HepG2 (cell line): ENCODE measurements around the gene CHDH. TPM values are rescaled to one million over a fixed set of nuclear protein-coding genes. Genes with fewer than 3 reads are reported as not detected.
A peak's percentile ranks its signal among the peaks of the same experiment; 100 is the strongest.

Experiments
- AGO2 ChIP-seq: fragments of 200-400 bp; formaldehyde crosslinking; optimal IDR thresholded peaks from 2 replicates; pipeline ENCODE3; 2017; ENCODE audit warnings: mild to moderate bottlenecking, low read depth, low read length, moderate library complexity
- ARID5B ChIP-seq: IDR thresholded peaks from 2 replicates; pipeline ENCODE4 v1.4.0; 2020; ENCODE audit warnings: mild to moderate bottlenecking, missing genetic modification reagents
- EHMT2 ChIP-seq: fragments of 200-600 bp; sonication (generic); IDR thresholded peaks from 2 replicates; pipeline ENCODE4 v1.7.0; 2017; ENCODE audit warnings: antibody characterized with exemption, low read depth, low read length, borderline replicate concordance
- ETV6 ChIP-seq: sonication (generic); formaldehyde crosslinking; conservative IDR thresholded peaks from 2 replicates; pipeline ENCODE4 v1.4.0; 2020; ENCODE audit warnings: missing genetic modification reagents
- FOXP1 ChIP-seq, 2 experiments: fragments of 450-650 bp in 1 of 2; IDR thresholded peaks; 2 replicates each; pipeline ENCODE4 v1.6.1; 2017 to 2018; ENCODE audit warnings: antibody characterized with exemption in 1 of 2
- HNRNPUL1 ChIP-seq: fragments of 200-400 bp; formaldehyde crosslinking; IDR thresholded peaks from 2 replicates; pipeline ENCODE4 v1.6.1; 2017; ENCODE audit warnings: low read depth, mild to moderate bottlenecking, low read length, moderate library complexity
- MIER2 ChIP-seq: IDR thresholded peaks from 2 replicates; pipeline ENCODE4 v1.6.1; 2016; ENCODE audit warnings: missing biosample characterization, missing genetic modification reagents
- MTF1 ChIP-seq: sonication (generic); formaldehyde crosslinking; IDR thresholded peaks from 2 replicates; pipeline ENCODE4 v1.5.0; 2020; ENCODE audit warnings: missing genetic modification reagents
- MXI1 ChIP-seq: IDR thresholded peaks from 3 replicates; pipeline ENCODE4 v1.6.1; 2012; ENCODE audit warnings: low read depth, low read length, inconsistent platforms, borderline replicate concordance
- PAX8 ChIP-seq: sonication (generic); formaldehyde crosslinking; IDR thresholded peaks from 2 replicates; pipeline ENCODE4 v1.8.0; 2022; ENCODE audit warnings: mild to moderate bottlenecking, missing genetic modification reagents, borderline replicate concordance
- PBX2 ChIP-seq: IDR thresholded peaks from 2 replicates; pipeline ENCODE4 v1.6.1; 2016; ENCODE audit warnings: control low read depth
- TCF7L2 ChIP-seq: IDR thresholded peaks from 2 replicates; pipeline ENCODE4 v1.6.1; 2011; ENCODE audit warnings: mild to moderate bottlenecking, low read depth, low read length, moderate library complexity
- YY1 ChIP-seq: IDR thresholded peaks from 2 replicates; pipeline ENCODE4 v1.6.1; 2011; ENCODE audit warnings: low read length, low read depth, moderate library complexity, mild to moderate bottlenecking; ENCODE audit not compliant: insufficient read depth, insufficient replicate concordance
- ZFP62 ChIP-seq: sonication (generic); formaldehyde crosslinking; IDR thresholded peaks from 2 replicates; pipeline ENCODE4 v1.4.0; 2020; ENCODE audit warnings: missing genetic modification reagents
- ZNF143 ChIP-seq: sonication (generic); formaldehyde crosslinking; IDR thresholded peaks from 2 replicates; pipeline ENCODE4 v1.4.0; 2020; ENCODE audit warnings: missing genetic modification reagents
- ZNF282 ChIP-seq: fragments of 450-650 bp; IDR thresholded peaks from 2 replicates; pipeline ENCODE4 v1.6.1; 2018; ENCODE audit not compliant: partially characterized antibody
- ZNF296 ChIP-seq: sonication (generic); formaldehyde crosslinking; conservative IDR thresholded peaks from 2 replicates; pipeline ENCODE4 v1.5.0; 2020; ENCODE audit warnings: mild to moderate bottlenecking, missing genetic modification reagents
- ZNF44 ChIP-seq: sonication (generic); formaldehyde crosslinking; IDR thresholded peaks from 2 replicates; pipeline ENCODE4 v1.5.1; 2020; ENCODE audit warnings: mild to moderate bottlenecking, missing genetic modification reagents
- ZNF557 ChIP-seq: sonication (generic); formaldehyde crosslinking; IDR thresholded peaks from 2 replicates; pipeline ENCODE4 v1.4.0; 2020; ENCODE audit warnings: missing genetic modification reagents
- ZNF569 ChIP-seq: sonication (generic); formaldehyde crosslinking; IDR thresholded peaks from 2 replicates; pipeline ENCODE4 v1.5.0; 2020; ENCODE audit warnings: mild to moderate bottlenecking, missing genetic modification reagents, moderate library complexity, borderline replicate concordance
- ZNF629 ChIP-seq: sonication (generic); formaldehyde crosslinking; conservative IDR thresholded peaks from 2 replicates; pipeline ENCODE4 v1.5.0; 2020; ENCODE audit warnings: missing genetic modification reagents
- ZNF709 ChIP-seq: sonication (generic); formaldehyde crosslinking; IDR thresholded peaks from 2 replicates; pipeline ENCODE4 v1.5.0; 2020; ENCODE audit warnings: mild to moderate bottlenecking, missing genetic modification reagents
- ZNF746 ChIP-seq: sonication (generic); formaldehyde crosslinking; IDR thresholded peaks from 2 replicates; pipeline ENCODE4 v1.8.0; 2022; ENCODE audit warnings: mild to moderate bottlenecking, missing genetic modification reagents
- ZXDC ChIP-seq: sonication (generic); formaldehyde crosslinking; IDR thresholded peaks from 2 replicates; pipeline ENCODE4 v1.5.0; 2020; ENCODE audit warnings: mild to moderate bottlenecking, missing genetic modification reagents
- polyA plus RNA-seq, 8 experiments: library from polyadenylated mRNA; depleted of rRNA in 3 of 8; stranded (reverse) in 7 of 8; unstranded in 1 of 8; fragments of >200 nt; fragmentation: Illumina TruSeq in 4 of 8; extraction: Trizol in 4 of 8; gene quantifications; 2 replicates each; pipeline versions ENCODE4 v1.2.1 to v1.2.3, GENCODE V29; 2011 to 2016; ENCODE audit warnings: low read depth in 4 of 8, missing spikeins in 1 of 8, mixed read lengths in 1 of 8; ENCODE audit not compliant: insufficient read depth in 1 of 8
- total RNA-seq, 5 experiments: library from RNA; depleted of rRNA; stranded (reverse); fragments of >200 nt; fragmentation: Illumina TruSeq; extraction: Trizol; gene quantifications; 2 replicates each; pipeline ENCODE4 v1.2.3, GENCODE V29; 2016; ENCODE audit warnings: low read depth in 1 of 5

CHDH gene
- total and polyA plus RNA-seq, 2 of the 13 experiments (the other 11 are each of a cell fraction or from before 2014, with no cell fraction given) = 28.1 to 48.9 TPM

GRCh38 chr3:53842436-53843194 is 3.6 kb downstream of the CHDH start (continued):
- TF ChIP-seq HNRNPUL1 (no peak), ZNF629 (peak; percentile 44), ZNF709 (CRISPR knock-in tag) (no peak), MIER2 (CRISPR knock-in tag) (no peak; the same call in 1 of the 2 replicates), PBX2 (no peak), ZNF569 (no peak; the same call in 1 of the 2 replicates), MTF1 (CRISPR knock-in tag) (no peak), ARID5B (peak; percentile 75), ZNF557 (CRISPR knock-in tag) (peak; percentile 79; the same call in 1 of the 2 replicates), AGO2 (no peak), ETV6 (CRISPR knock-in tag) (no peak), PAX8 (CRISPR knock-in tag) (no peak), EHMT2 (no peak), ZFP62 (no peak), ZXDC (peak; percentile 27; the same call in 1 of the 2 replicates), ZNF296 (no peak), ZNF143 (CRISPR knock-in tag) (peak; percentile 40; the same call in 1 of the 2 replicates), TCF7L2 (no peak), YY1 (peak; percentile 52), FOXP1 (IDR thresholded peaks at IDR 0.05) (peak; percentile 72; the same call in 1 of the 2 replicates), FOXP1 (CRISPR knock-in tag; IDR thresholded peaks at IDR 0.05) (peak; percentile 79; the same call in 1 of the 2 replicates), ZNF44 (no peak), MXI1 (peak; percentile 70; the same call in 1 of the 3 replicates), ZNF282 (no peak), ZNF746 (CRISPR knock-in tag) (peak; percentile 84; the same call in 1 of the 2 replicates)
